Epidermal melanocyte (primary cell): ENCODE measurements around the gene TENT5C.

Source experiments
- DNase-seq: peaks from one replicate; pipeline ENCODE4 v3.0.0; 2011; ENCODE audit warnings: low spot score; ENCODE audit not compliant: insufficient read length

TENT5C gene

GRCh38 chr1:117634631-117635030 is 28.8 kb downstream of the TENT5C start:
- no peak for DNase-seq

- no peak for DNase-seq
Measured at GRCh38 chr1:117635805-117636204, 30.0 kb downstream of the TENT5C start.

- DNase-seq, result no peak
Measured at GRCh38 chr1:117636637-117637425, 31.0 kb downstream of the TENT5C start.

GRCh38 chr1:117638141-117638540 is 32.3 kb downstream of the TENT5C start:
- no peak for DNase-seq

GRCh38 chr1:117638759-117639158 is 32.9 kb downstream of the TENT5C start:
- DNase-seq, result no peak

GRCh38 chr1:117639741-117640140 is 33.9 kb downstream of the TENT5C start:
- DNase-seq, result no peak

- no peak for DNase-seq
Measured at GRCh38 chr1:117641536-117641935, 35.7 kb downstream of the TENT5C start.

- DNase-seq, result no peak
Measured at GRCh38 chr1:117642963-117643362, 37.1 kb downstream of the TENT5C start.

GRCh38 chr1:117643601-117644000 is 37.8 kb downstream of the TENT5C start:
- no peak for DNase-seq

- no peak for DNase-seq
Measured at GRCh38 chr1:117644696-117645311, 39.0 kb downstream of the TENT5C start.

- no peak for DNase-seq
Measured at GRCh38 chr1:117645343-117645742, 39.5 kb downstream of the TENT5C start.

- DNase-seq, result no peak
Measured at GRCh38 chr1:117646007-117646811, 40.4 kb downstream of the TENT5C start.

- DNase-seq, result no peak
Measured at GRCh38 chr1:117646956-117647355, 41.1 kb downstream of the TENT5C start.

GRCh38 chr1:117648015-117648414 is 42.2 kb downstream of the TENT5C start:
- DNase-seq, result no peak

GRCh38 chr1:117650840-117651568 is 45.2 kb downstream of the TENT5C start:
- no peak for DNase-seq

GRCh38 chr1:117651616-117652015 is 45.8 kb downstream of the TENT5C start:
- DNase-seq, result no peak

GRCh38 chr1:117652421-117652820 is 46.6 kb downstream of the TENT5C start:
- DNase-seq, result no peak

GRCh38 chr1:117653195-117653594 is 47.3 kb downstream of the TENT5C start:
- no peak for DNase-seq

GRCh38 chr1:117653732-117654492 is 48.1 kb downstream of the TENT5C start:
- no peak for DNase-seq

GRCh38 chr1:117654493-117655219 is 48.8 kb downstream of the TENT5C start:
- no peak for DNase-seq
